GM12865 (cell line): Measurements from ENCODE around the gene ZFHX3.

ENCODE experiments used
- DNase-seq: peaks from one replicate; pipeline ENCODE4 v3.0.0; 2010; ENCODE audit warnings: low read depth
- H3K4me3 ChIP-seq: 2 replicates; pipeline ENCODE4 v1.5.1; 2011; ENCODE audit warnings: mild to moderate bottlenecking, low read depth, low read length, control low read depth
- TF ChIP-seq, protein P1 (sequence below): IDR thresholded peaks from 2 replicates; pipeline ENCODE4 v1.5.1; 2011; ENCODE audit warnings: low read length, control low read depth, low read depth, inconsistent platforms; ENCODE audit not compliant: insufficient read depth; ENCODE audit errors: missing control alignments

Gene ZFHX3

DNA sequence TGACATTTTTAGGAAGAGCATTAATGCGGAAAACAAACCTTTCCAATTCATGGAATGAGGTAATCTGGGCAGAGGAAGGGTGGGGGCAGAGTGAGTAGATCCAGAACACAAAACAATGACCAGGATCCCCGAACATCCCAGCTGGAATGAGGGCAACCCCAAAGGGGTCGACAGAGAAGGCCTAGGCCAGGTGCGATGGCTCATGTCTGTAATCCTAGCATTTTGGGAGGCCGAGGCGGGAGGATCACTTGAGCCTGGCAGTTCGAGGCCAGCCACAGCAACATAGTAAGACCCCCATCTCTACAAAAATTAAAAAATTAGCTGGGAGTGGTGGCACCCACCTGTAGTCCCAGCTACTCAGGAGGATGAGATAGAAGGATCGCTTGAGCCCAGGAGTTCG, 64.7 kb downstream of the ZFHX3 start:
- TF ChIP-seq, protein P1, sequence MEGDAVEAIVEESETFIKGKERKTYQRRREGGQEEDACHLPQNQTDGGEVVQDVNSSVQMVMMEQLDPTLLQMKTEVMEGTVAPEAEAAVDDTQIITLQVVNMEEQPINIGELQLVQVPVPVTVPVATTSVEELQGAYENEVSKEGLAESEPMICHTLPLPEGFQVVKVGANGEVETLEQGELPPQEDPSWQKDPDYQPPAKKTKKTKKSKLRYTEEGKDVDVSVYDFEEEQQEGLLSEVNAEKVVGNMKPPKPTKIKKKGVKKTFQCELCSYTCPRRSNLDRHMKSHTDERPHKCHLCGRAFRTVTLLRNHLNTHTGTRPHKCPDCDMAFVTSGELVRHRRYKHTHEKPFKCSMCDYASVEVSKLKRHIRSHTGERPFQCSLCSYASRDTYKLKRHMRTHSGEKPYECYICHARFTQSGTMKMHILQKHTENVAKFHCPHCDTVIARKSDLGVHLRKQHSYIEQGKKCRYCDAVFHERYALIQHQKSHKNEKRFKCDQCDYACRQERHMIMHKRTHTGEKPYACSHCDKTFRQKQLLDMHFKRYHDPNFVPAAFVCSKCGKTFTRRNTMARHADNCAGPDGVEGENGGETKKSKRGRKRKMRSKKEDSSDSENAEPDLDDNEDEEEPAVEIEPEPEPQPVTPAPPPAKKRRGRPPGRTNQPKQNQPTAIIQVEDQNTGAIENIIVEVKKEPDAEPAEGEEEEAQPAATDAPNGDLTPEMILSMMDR = no peak
- no peak for DNase-seq
- H3K4me3 ChIP-seq = no peak overlapping the region

- DNase-seq = no peak
- TF ChIP-seq, protein P1 = no peak
- H3K4me3 ChIP-seq = no peak overlapping the region
Measured at GRCh38 chr16:72979974-72980373, 68.0 kb downstream of the ZFHX3 start.

DNA sequence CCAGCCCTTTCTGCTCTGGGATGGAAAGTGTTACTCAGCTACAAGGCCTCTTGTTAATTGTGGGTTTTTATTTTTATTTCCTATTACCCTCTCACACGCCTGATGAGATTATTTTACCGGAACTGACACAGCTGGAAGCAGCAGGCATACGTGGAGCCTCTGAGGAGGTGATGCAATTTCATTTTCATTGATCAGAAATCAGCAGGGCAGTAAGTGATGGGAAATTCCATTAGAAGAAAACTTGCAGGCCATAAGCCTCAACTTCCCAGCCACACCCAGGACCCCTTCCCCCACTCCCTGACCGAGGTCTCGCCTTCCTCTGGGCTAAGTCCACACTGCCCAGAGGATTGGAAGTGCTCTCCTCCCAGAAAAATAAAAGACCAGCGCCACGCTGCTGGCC, 69.7 kb downstream of the ZFHX3 start:
- H3K4me3 ChIP-seq = no peak overlapping the region
- no peak for DNase-seq
- TF ChIP-seq, protein P1 = no peak

- no peak for DNase-seq
- TF ChIP-seq, protein P1 = no peak
- no peak overlapping the region for H3K4me3 ChIP-seq
Measured at GRCh38 chr16:72977127-72977526, 70.8 kb downstream of the ZFHX3 start.

DNA sequence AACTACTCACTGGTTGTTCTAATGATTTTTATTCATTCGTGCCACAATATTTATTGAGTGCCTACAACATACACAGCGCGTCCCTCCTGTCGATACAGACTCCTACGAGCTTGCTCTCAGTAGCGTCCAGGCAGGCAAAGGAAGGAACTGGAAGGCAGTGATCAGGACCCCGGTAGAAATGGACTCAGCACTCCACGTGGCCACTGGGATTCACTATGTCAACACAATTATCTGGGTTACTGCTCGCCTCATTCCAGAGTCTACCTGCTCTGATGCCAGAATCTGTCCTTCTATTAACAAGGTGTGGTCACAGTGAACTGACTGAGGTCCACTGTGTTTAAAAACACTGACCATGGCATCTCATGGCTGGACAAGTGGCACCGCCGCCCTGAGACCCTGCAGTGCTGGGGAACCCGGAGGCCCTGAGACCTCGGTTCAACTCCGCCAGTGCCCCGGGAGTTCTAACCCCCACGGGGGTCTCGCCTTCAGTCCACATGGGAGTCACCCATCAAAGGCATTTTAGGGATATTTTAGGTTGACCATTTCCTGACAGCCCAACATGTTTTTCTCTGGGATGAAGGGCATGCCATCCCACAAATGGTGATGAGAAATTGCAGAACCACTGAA, 71.4 kb downstream of the ZFHX3 start:
- no peak overlapping the region for H3K4me3 ChIP-seq
- TF ChIP-seq, protein P1 = no peak
- no peak for DNase-seq

DNA sequence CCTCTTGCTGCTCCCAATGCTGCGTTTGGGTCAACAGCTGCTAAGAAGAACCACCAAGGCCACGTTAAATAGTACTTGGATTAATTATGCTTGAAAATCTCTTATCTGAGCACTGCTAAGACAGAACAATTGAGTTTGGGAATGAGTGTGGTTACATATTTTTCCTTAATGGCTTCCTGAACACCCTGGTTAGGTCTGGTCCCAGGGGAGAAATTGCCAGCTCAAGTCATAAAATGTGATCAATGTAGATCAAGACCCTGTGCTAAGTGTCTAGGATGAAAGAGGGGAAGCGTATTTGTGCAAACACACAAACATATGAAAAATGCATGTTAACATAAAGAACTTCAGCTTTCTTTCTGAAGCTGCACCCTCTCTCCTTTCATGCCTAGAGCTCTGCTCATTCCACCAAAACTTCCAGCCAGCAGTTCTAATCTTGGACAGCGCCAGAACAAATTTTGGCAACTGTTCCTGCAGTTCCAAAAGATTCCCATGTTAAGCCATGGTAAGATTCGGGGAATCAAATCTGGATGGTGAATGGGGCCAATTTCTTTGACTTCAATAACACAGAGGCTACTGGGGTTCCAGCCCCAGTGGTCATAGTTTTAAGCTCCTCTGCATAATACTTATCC, 72.0 kb downstream of the ZFHX3 start:
- no peak overlapping the region for H3K4me3 ChIP-seq
- DNase-seq = no peak
- TF ChIP-seq, protein P1 = no peak
